ENCODE measurements around the gene KIAA0408.
"Not testable (repeated sequence)": the region's sequence is repeated elsewhere in the genome, so short reads cannot be mapped to it uniquely, and the experiment has no call there.

Gene KIAA0408

GRCh38 chr6:127435626-127436220 is 23.5 kb downstream of the KIAA0408 start:
- no peak overlapping the region for H3K4me3 ChIP-seq (ENCODE audit: low read depth, low read length, poor library complexity, severe bottlenecking)
- no peak overlapping the region for H3K27ac ChIP-seq (ENCODE audit: low read depth, low read length, poor library complexity, severe bottlenecking)
- no peak overlapping the region for H3K4me2 ChIP-seq (ENCODE audit: low read length)
- H3K4me1 ChIP-seq (ENCODE audit: insufficient read depth, low read length, severe bottlenecking) = no peaks in the 10 kb centered on the region
- H3F3A ChIP-seq (ENCODE audit: insufficient read depth, low read length) = no peaks in the 10 kb centered on the region
- H3K9me3 ChIP-seq (ENCODE audit: low read length) = no peaks in the 10 kb centered on the region
- H3K9ac ChIP-seq (ENCODE audit: low read length) = no peak overlapping the region
- TF ChIP-seq EZH2 (IDR thresholded peaks at IDR 0.05; ENCODE audit: borderline replicate concordance, low read length) (no peak), CTCF (IDR thresholded peaks at IDR 0.05; ENCODE audit: low read length) (no peak)
- no peaks in the 10 kb centered on the region for H3K9me2 ChIP-seq (ENCODE audit: low read depth, low read length)
- no peaks in the 10 kb centered on the region for H3K79me2 ChIP-seq (ENCODE audit: insufficient read depth, low read length)
- H2AFZ ChIP-seq (ENCODE audit: low read length) = no peak overlapping the region
- H3K36me3 ChIP-seq (ENCODE audit: insufficient read depth, low read length) = no peaks in the 10 kb centered on the region
- no peaks in the 10 kb centered on the region for H3K27me3 ChIP-seq (ENCODE audit: insufficient read depth, low read length)
- no peaks in the 10 kb centered on the region for H4K20me1 ChIP-seq (ENCODE audit: insufficient read depth, low read length)

GRCh38 chr6:127434651-127435050 is 24.5 kb downstream of the KIAA0408 start:
- H3K9me2 ChIP-seq (ENCODE audit: low read depth, low read length) = no peaks in the 10 kb centered on the region
- no peaks in the 10 kb centered on the region for H3K9me3 ChIP-seq (ENCODE audit: low read length)
- H3K4me3 ChIP-seq (ENCODE audit: low read depth, low read length, poor library complexity, severe bottlenecking) = no peak overlapping the region
- H3K9ac ChIP-seq (ENCODE audit: low read length) = no peak overlapping the region
- H2AFZ ChIP-seq (ENCODE audit: low read length) = no peak overlapping the region
- no peaks in the 10 kb centered on the region for H4K20me1 ChIP-seq (ENCODE audit: insufficient read depth, low read length)
- no peak for TF ChIP-seq EZH2 (IDR thresholded peaks at IDR 0.05; ENCODE audit: borderline replicate concordance, low read length)
- H3K27ac ChIP-seq (ENCODE audit: low read depth, low read length, poor library complexity, severe bottlenecking) = no peak overlapping the region
- no peaks in the 10 kb centered on the region for H3K79me2 ChIP-seq (ENCODE audit: insufficient read depth, low read length)
- H3K4me2 ChIP-seq (ENCODE audit: low read length) = no peak overlapping the region
- H3F3A ChIP-seq (ENCODE audit: insufficient read depth, low read length) = no peaks in the 10 kb centered on the region
- no peaks in the 10 kb centered on the region for H3K36me3 ChIP-seq (ENCODE audit: insufficient read depth, low read length)
- no peaks in the 10 kb centered on the region for H3K27me3 ChIP-seq (ENCODE audit: insufficient read depth, low read length)
- no peaks in the 10 kb centered on the region for H3K4me1 ChIP-seq (ENCODE audit: insufficient read depth, low read length, severe bottlenecking)

GRCh38 chr6:127428562-127428961 is 30.6 kb downstream of the KIAA0408 start:
- not testable (repeated sequence) for H4K20me1 ChIP-seq (ENCODE audit: insufficient read depth, low read length); H3K27ac ChIP-seq (ENCODE audit: low read depth, low read length, poor library complexity, severe bottlenecking); H3F3A ChIP-seq (ENCODE audit: insufficient read depth, low read length); H3K36me3 ChIP-seq (ENCODE audit: insufficient read depth, low read length); H3K4me3 ChIP-seq (ENCODE audit: low read depth, low read length, poor library complexity, severe bottlenecking); H3K4me2 ChIP-seq (ENCODE audit: low read length); H3K9me3 ChIP-seq (ENCODE audit: low read length); H3K79me2 ChIP-seq (ENCODE audit: insufficient read depth, low read length); H2AFZ ChIP-seq (ENCODE audit: low read length); H3K27me3 ChIP-seq (ENCODE audit: insufficient read depth, low read length); H3K9ac ChIP-seq (ENCODE audit: low read length); H3K4me1 ChIP-seq (ENCODE audit: insufficient read depth, low read length, severe bottlenecking); H3K9me2 ChIP-seq (ENCODE audit: low read depth, low read length)

GRCh38 chr6:127423921-127424320 is 35.3 kb downstream of the KIAA0408 start:
- H3F3A ChIP-seq (ENCODE audit: insufficient read depth, low read length) = no peaks in the 10 kb centered on the region
- no peaks in the 10 kb centered on the region for H3K27me3 ChIP-seq (ENCODE audit: insufficient read depth, low read length)
- no peak overlapping the region for H3K4me3 ChIP-seq (ENCODE audit: low read depth, low read length, poor library complexity, severe bottlenecking)
- no peaks in the 10 kb centered on the region for H4K20me1 ChIP-seq (ENCODE audit: insufficient read depth, low read length)
- no peaks in the 10 kb centered on the region for H3K79me2 ChIP-seq (ENCODE audit: insufficient read depth, low read length)
- no peaks in the 10 kb centered on the region for H3K9me2 ChIP-seq (ENCODE audit: low read depth, low read length)
- no peaks in the 10 kb centered on the region for H3K4me1 ChIP-seq (ENCODE audit: insufficient read depth, low read length, severe bottlenecking)
- H3K36me3 ChIP-seq (ENCODE audit: insufficient read depth, low read length) = no peaks in the 10 kb centered on the region
- no peak overlapping the region for H3K9ac ChIP-seq (ENCODE audit: low read length)
- TF ChIP-seq CTCF (IDR thresholded peaks at IDR 0.05; ENCODE audit: low read length) = no peak
- TF ChIP-seq EZH2 (IDR thresholded peaks at IDR 0.05; ENCODE audit: borderline replicate concordance, low read length) = no peak
- no peak overlapping the region for H3K27ac ChIP-seq (ENCODE audit: low read depth, low read length, poor library complexity, severe bottlenecking)
- H3K4me2 ChIP-seq (ENCODE audit: low read length) = no peak overlapping the region
- H2AFZ ChIP-seq (ENCODE audit: low read length) = no peak overlapping the region
- H3K9me3 ChIP-seq (ENCODE audit: low read length) = no peaks in the 10 kb centered on the region

GRCh38 chr6:127421164-127421563 is 38.0 kb downstream of the KIAA0408 start:
- not testable (repeated sequence) for H3K4me3 ChIP-seq (ENCODE audit: low read depth, low read length, poor library complexity, severe bottlenecking); H3F3A ChIP-seq (ENCODE audit: insufficient read depth, low read length); H3K27me3 ChIP-seq (ENCODE audit: insufficient read depth, low read length); H3K9me2 ChIP-seq (ENCODE audit: low read depth, low read length); H3K36me3 ChIP-seq (ENCODE audit: insufficient read depth, low read length); H3K4me1 ChIP-seq (ENCODE audit: insufficient read depth, low read length, severe bottlenecking); H4K20me1 ChIP-seq (ENCODE audit: insufficient read depth, low read length); H3K9ac ChIP-seq (ENCODE audit: low read length); H3K9me3 ChIP-seq (ENCODE audit: low read length); H3K27ac ChIP-seq (ENCODE audit: low read depth, low read length, poor library complexity, severe bottlenecking); H3K4me2 ChIP-seq (ENCODE audit: low read length); H2AFZ ChIP-seq (ENCODE audit: low read length); H3K79me2 ChIP-seq (ENCODE audit: insufficient read depth, low read length)
